Lower leg skin (tissue), 4 donors: ENCODE data around the gene RUNX2. TPM values are rescaled to one million over a fixed set of nuclear protein-coding genes. Genes with fewer than 3 reads are reported as not detected.

Experiments used
- DNase-seq, 2 donors: peaks; one replicate each; pipeline ENCODE4 v3.0.0-alpha.2; 2019; ENCODE audit warnings: low spot score in 2 of 2
- H3K4me3 ChIP-seq: fragments of 200-600 bp; sonication (generic); 2 replicates; pipeline ENCODE4 v1.5.1; 2017; ENCODE audit warnings: mild to moderate bottlenecking, low read depth; ENCODE audit not compliant: poor library complexity, severe bottlenecking
- CTCF ChIP-seq, 3 donors: fragments of 450-650 bp; IDR thresholded peaks; one replicate each; pipeline ENCODE4 v1.5.1; 2016; ENCODE audit warnings: antibody characterized with exemption in 3 of 3, mild to moderate bottlenecking in 3 of 3, moderate library complexity in 2 of 3
- POLR2A ChIP-seq, 2 donors: fragments of 450-650 bp; IDR thresholded peaks; one replicate each; pipeline ENCODE4 v1.6.1; 2016 to 2017; ENCODE audit warnings: antibody characterized with exemption in 2 of 2, mild to moderate bottlenecking in 1 of 2, moderate library complexity in 1 of 2
- WGBS, 2 donors: methylation state at CpG; one replicate each; pipeline ENCODE4 v1.1.5; 2018; 5-methylcytosine and 5-hydroxymethylcytosine counted together
- intact Hi-C: fragments of 100-400 bp; cut with DNase I; formaldehyde crosslinking; loops from one replicate; pipeline ENCODE4 v1.15.0; 2023; ENCODE audit warnings: low total_unique reads
- total RNA-seq, 4 donors: library from RNA; depleted of rRNA; stranded (reverse); fragments of >200 nt; gene quantifications; one replicate each; pipeline ENCODE4 v1.1.0, GENCODE V29; 2016

The RUNX2 gene
- total RNA-seq, 4 donors from 2014 or later: 1.8 to 4.8 (median 3.1) TPM

- no peak for DNase-seq
- intact Hi-C loops: no loop called here
- WGBS, 2 donors: 85 to 88% methylated on average over 6 of the region's 6 CpGs
Observed at GRCh38 chr6:45540375-45540920, 212.3 kb downstream of the RUNX2 start.

GRCh38 chr6:45541934-45542333 is 213.8 kb downstream of the RUNX2 start:
- 65 to 75% methylated on average over 3 of the region's 3 CpGs for WGBS, 2 donors
- intact Hi-C loops: no loop called here

More at GRCh38 chr6:45540375-45540920, 212.3 kb downstream of the RUNX2 start:
- no peak overlapping the region for H3K4me3 ChIP-seq
- TF ChIP-seq CTCF (IDR thresholded peaks at IDR 0.05) (no peak), POLR2A (IDR thresholded peaks at IDR 0.05) (no peak)

GRCh38 chr6:45543298-45544235 is 215.4 kb downstream of the RUNX2 start:
- intact Hi-C loops: no loop called here
- H3K4me3 ChIP-seq: no peak overlapping the region
- 84 to 98% methylated on average over 5 of the region's 5 CpGs for WGBS, 2 donors
- no peak for TF ChIP-seq POLR2A (IDR thresholded peaks at IDR 0.05)
- no peak for TF ChIP-seq CTCF (IDR thresholded peaks at IDR 0.05)
- no peak for DNase-seq

More at GRCh38 chr6:45541934-45542333, 213.8 kb downstream of the RUNX2 start:
- TF ChIP-seq CTCF (IDR thresholded peaks at IDR 0.05) (no peak), POLR2A (IDR thresholded peaks at IDR 0.05) (no peak)
- H3K4me3 ChIP-seq: no peak overlapping the region
- DNase-seq: no peak

GRCh38 chr6:45545416-45545815 is 217.3 kb downstream of the RUNX2 start:
- DNase-seq: no peak
- TF ChIP-seq CTCF (IDR thresholded peaks at IDR 0.05) (no peak), POLR2A (IDR thresholded peaks at IDR 0.05) (no peak)
- intact Hi-C loops: no loop called here
- WGBS, 2 donors: 95 to 99% methylated on average over 2 of the region's 2 CpGs
- H3K4me3 ChIP-seq: no peak overlapping the region

DNA sequence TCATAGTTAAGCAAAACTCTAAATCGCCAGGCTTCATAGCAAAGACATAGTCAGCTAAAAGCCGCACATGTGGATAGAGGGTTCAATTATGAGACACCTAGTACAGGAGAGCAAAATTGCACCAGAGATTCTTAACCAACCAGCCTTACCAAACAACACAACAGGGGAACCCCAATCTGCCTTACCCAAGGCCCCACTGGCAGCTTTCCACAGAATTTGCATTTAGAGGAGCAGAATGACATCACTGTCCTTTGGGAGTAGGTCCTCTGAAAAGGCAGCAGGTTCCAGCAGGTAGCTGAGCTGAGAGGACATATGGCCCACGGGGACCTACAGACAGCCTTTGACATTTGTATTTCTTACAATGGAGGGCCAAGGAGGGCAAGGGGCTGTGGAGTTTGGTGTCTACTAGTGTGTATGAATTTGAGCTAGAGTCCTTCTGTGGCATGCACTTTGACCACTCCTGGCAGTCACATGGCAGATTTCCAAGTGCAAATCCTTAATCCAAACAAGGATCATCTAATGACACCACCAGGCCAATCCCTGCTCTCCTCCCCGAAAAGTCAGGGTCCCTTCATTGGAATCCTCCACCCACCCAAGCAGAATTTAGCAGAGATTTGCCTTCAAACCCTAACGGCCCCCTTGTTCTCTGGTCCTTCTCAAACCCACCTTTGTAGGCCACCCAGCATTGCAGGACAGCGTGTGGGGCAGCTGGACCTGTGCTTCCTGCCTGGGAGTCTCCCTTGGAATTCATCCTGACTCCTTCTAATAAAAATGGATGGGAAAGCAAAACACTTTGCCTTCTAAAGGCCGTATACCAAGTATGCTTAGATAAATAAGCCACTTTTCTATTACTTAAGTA is 220.8 kb downstream of the RUNX2 start:
- intact Hi-C loops: no loop called here
- WGBS, 2 donors: 86% methylated on average over 7 of the region's 7 CpGs
- no peak for TF ChIP-seq CTCF (IDR thresholded peaks at IDR 0.05)
- no peak for TF ChIP-seq POLR2A (IDR thresholded peaks at IDR 0.05)
- no peak for DNase-seq
- no peak overlapping the region for H3K4me3 ChIP-seq
